Measurements from ENCODE around the gene NMNAT2.

The NMNAT2 gene

GRCh38 chr1:183212870-183213269 lies 205.3 kb downstream of the NMNAT2 start:
- TF ChIP-seq CTCF (IDR thresholded peaks at IDR 0.05), result no peak
- no peak overlapping the region for H3K27ac ChIP-seq

GRCh38 chr1:183210681-183211080 lies 207.5 kb downstream of the NMNAT2 start:
- no peak for DNase-seq (ENCODE audit: low spot score)
- Histone ChIP-seq H3K27ac (no peak overlapping the region), H3K4me3 (no peak overlapping the region)
- TF ChIP-seq CTCF (IDR thresholded peaks at IDR 0.05), result no peak

More at GRCh38 chr1:183212870-183213269, 205.3 kb downstream of the NMNAT2 start:
- no peak overlapping the region for H3K4me3 ChIP-seq
- no peak for DNase-seq (ENCODE audit: low spot score)

GRCh38 chr1:183209533-183210158 lies 208.5 kb downstream of the NMNAT2 start:
- H3K4me3 ChIP-seq, result no peak overlapping the region
- H3K27ac ChIP-seq, result no peak overlapping the region
- DNase-seq (ENCODE audit: low spot score), result no peak
- TF ChIP-seq CTCF (IDR thresholded peaks at IDR 0.05), result no peak

GRCh38 chr1:183206538-183207122 lies 211.6 kb downstream of the NMNAT2 start:
- Histone ChIP-seq H3K27ac (no peak overlapping the region), H3K4me3 (no peak overlapping the region)
- no peak for TF ChIP-seq CTCF (IDR thresholded peaks at IDR 0.05)
- no peak for DNase-seq (ENCODE audit: low spot score)

- DNase-seq (ENCODE audit: low spot score), result no peak
- H3K4me3 ChIP-seq, result peak overlapping the region; percentile 17
- peak overlapping the region; percentile 41 to 58 for H3K27ac ChIP-seq
- no peak for TF ChIP-seq CTCF (IDR thresholded peaks at IDR 0.05)
These were observed 212.9 kb downstream of the NMNAT2 start for GRCh38 chr1:183205196-183205781.

- no peak for TF ChIP-seq CTCF (IDR thresholded peaks at IDR 0.05)
- DNase-seq (ENCODE audit: low spot score), result no peak
- H3K27ac ChIP-seq, result no peak overlapping the region
- no peak overlapping the region for H3K4me3 ChIP-seq
These were observed 215.1 kb downstream of the NMNAT2 start for GRCh38 chr1:183203094-183203493.

GRCh38 chr1:183200451-183200850 lies 217.7 kb downstream of the NMNAT2 start:
- no peak overlapping the region for H3K4me3 ChIP-seq
- TF ChIP-seq CTCF (IDR thresholded peaks at IDR 0.05), result no peak
- no peak for DNase-seq (ENCODE audit: low spot score)
- H3K27ac ChIP-seq, result no peak overlapping the region
